Nephron progenitor cell (in vitro differentiated cells): ENCODE data around the gene SNX21.

ENCODE experiments used
- DNase-seq: peaks from one replicate; pipeline ENCODE4 v3.0.0; 2021
- H3K27ac Mint-ChIP-seq: 2 replicates; pipeline ENCODE4 v1.8.0; 2021; ENCODE audit warnings: mild to moderate bottlenecking, moderate library complexity, mixed read lengths
- H3K27me3 Mint-ChIP-seq: 2 replicates; pipeline ENCODE4 v1.8.0; 2021; ENCODE audit warnings: mild to moderate bottlenecking, low read depth, mixed read lengths; ENCODE audit not compliant: poor library complexity
- H3K36me3 Mint-ChIP-seq: 2 replicates; pipeline ENCODE4 v1.8.0; 2021; ENCODE audit warnings: low read depth, mixed read lengths
- H3K4me1 Mint-ChIP-seq: 2 replicates; pipeline ENCODE4 v1.8.0; 2021; ENCODE audit warnings: mixed read lengths
- H3K4me3 Mint-ChIP-seq: 2 replicates; pipeline ENCODE4 v1.8.0; 2021; ENCODE audit warnings: mild to moderate bottlenecking, moderate library complexity, mixed read lengths
- H3K9me3 Mint-ChIP-seq: 2 replicates; pipeline ENCODE4 v1.8.0; 2021; ENCODE audit warnings: mild to moderate bottlenecking, moderate library complexity, mixed read lengths
- CTCF ChIP-seq: fragments of 200-600 bp; sonication (generic); IDR thresholded peaks from 2 replicates; pipeline ENCODE4 v1.5.0; 2021; ENCODE audit warnings: antibody characterized with exemption

The SNX21 gene

DNA sequence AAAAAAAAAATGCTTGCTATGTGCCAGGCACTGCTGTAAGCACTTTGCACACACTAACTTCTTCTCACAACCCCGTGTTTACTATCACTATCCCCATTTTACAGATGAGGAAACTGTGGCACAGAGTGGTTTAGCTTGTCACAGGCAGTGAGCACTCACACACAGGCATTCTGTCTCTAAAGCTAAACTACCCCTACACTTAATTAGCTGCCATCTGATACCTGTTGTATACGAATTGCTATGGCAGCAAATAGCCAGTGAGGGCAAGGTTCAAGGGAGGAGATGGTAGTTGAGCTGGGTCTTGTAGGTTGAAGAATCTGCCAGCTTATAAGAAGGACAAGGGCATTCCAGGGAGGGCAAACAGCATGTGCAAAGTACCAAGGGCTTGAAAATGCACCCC is 11.7 kb upstream of the SNX21 start:
- Mint-ChIP-seq H3K4me3 (no peak overlapping the region), H3K9me3 (no peaks in the 10 kb centered on the region), H3K27me3 (peaks cover 35% of the 10 kb centered on the region), H3K27ac (no peak overlapping the region), H3K4me1 (peaks cover 50% of the 10 kb centered on the region), H3K36me3 (peaks cover 5% of the 10 kb centered on the region)
- no peak for DNase-seq
- no peak for TF ChIP-seq CTCF

GRCh38 chr20:45822857-45823256 is 10.7 kb upstream of the SNX21 start:
- Mint-ChIP-seq H3K27me3 (peaks cover 35% of the 10 kb centered on the region), H3K36me3 (peaks cover under 1% of the 10 kb centered on the region), H3K4me1 (peaks cover 52% of the 10 kb centered on the region), H3K9me3 (no peaks in the 10 kb centered on the region), H3K4me3 (no peak overlapping the region), H3K27ac (no peak overlapping the region)
- no peak for TF ChIP-seq CTCF
- DNase-seq = no peak

GRCh38 chr20:45823949-45824835 is 9.4 kb upstream of the SNX21 start:
- peak; percentile 25 for DNase-seq
- TF ChIP-seq CTCF = no peak
- Mint-ChIP-seq H3K9me3 (no peaks in the 10 kb centered on the region), H3K4me1 (peaks cover 59% of the 10 kb centered on the region), H3K4me3 (peak overlapping the region; percentile 54), H3K27me3 (peaks cover 38% of the 10 kb centered on the region), H3K36me3 (no peaks in the 10 kb centered on the region), H3K27ac (no peak overlapping the region)

DNA sequence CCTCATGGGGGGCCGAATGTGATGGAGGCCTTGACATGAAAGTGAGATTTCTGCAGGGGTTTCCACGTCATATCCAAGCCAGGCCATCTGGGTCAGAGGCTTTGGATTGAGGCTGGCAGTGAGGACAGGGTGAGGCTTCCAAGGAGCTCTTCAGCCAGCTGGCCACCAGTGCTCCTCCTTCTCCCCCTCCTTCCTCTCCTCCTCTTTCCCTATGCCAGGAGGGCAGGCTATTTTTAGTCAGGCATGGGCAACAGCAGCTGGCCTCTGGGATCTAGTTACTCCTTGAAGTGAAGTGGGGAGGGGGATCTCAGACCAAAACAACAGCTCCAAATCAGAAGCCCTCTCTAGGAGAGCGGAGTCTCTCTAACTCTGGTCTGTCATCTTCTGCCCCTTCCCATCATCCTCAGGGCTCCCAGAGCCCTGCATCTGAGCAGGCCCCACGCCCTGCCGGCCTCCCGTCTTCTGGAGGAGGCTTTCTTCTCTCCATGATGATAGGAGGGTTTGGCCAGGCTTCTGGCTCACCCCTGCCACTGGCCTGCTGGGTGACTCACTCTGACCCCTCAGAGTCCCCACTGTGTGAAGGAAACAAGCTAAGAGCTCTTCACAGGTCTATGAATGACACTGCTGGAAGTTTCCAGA is 7.1 kb upstream of the SNX21 start:
- no peaks in the 10 kb centered on the region for H3K36me3 Mint-ChIP-seq
- no peaks in the 10 kb centered on the region for H3K9me3 Mint-ChIP-seq
- no peak for DNase-seq
- peaks cover 35% of the 10 kb centered on the region for H3K27me3 Mint-ChIP-seq
- TF ChIP-seq CTCF = no peak
- H3K4me1 Mint-ChIP-seq = peaks cover 59% of the 10 kb centered on the region
- no peak overlapping the region for H3K4me3 Mint-ChIP-seq
- peak overlapping the region; percentile 78 for H3K27ac Mint-ChIP-seq

GRCh38 chr20:45827030-45827652 is 6.5 kb upstream of the SNX21 start, which contains the start of gene TNNC2:
Gene TNNC2, minus strand, starts transcription at chr20:45827312. Its CDS starts 64 bp downstream, at chr20:45827248.
- no peak for TF ChIP-seq CTCF
- H3K4me1 Mint-ChIP-seq = peaks cover 56% of the 10 kb centered on the region
- DNase-seq = no peak
- H3K27me3 Mint-ChIP-seq = peaks cover 35% of the 10 kb centered on the region
- H3K4me3 Mint-ChIP-seq = no peak within 1 kb of the TSS
- H3K9me3 Mint-ChIP-seq = no peaks in the 10 kb centered on the region
- no peaks in the 10 kb centered on the region for H3K36me3 Mint-ChIP-seq
- peak within 1 kb of the TSS; percentile 78 for H3K27ac Mint-ChIP-seq
